HS-27A (cell line): ENCODE data around the gene RPL18.
"Not testable (repeated sequence)": the region's sequence is repeated elsewhere in the genome, so short reads cannot be mapped to it uniquely, and the experiment has no call there.

ENCODE experiments used
- DNase-seq: peaks from one replicate; pipeline ENCODE4 v3.0.0-alpha.2; 2012; ENCODE audit warnings: low read depth, missing footprints

RPL18 gene

DNA sequence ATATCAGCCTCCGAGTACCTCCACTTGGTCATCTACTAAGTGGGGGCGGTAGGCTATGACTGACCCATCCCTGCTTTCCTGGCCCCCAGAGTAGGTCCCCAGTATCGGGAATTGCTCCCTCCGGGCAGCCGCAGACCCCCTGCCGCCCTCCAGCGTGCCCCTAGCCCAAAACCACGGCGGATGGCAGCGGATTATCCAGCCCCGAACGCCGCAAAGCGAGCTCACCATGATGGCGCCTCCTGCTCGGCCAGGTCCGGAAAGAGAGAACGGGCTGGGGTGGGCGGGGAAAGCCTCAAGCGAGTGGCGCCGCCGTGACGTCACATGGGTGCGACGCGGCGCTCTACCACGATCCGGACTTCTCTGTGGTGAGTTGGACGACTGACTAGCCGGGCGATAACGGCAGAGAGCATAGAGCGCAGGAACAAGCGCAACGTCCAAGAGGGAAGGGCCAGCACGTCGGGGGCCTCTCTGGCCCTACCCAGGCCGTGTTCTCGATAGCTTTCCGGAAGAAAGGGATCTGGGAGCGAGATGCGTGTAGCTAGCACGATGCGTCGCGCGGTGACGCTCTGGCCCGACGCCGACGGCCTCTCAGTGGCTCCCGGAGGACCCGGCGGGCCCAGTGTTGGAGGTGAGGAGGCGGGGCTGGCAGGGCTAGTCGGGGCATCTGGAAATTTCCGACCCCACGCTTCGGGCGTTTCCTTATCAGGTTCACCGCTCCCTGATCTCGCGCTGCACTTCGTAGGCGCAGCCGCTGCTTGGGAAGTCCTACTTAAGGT lies at the start of gene RPL18, which contains the start of gene SPHK2:
TSS of gene RPL18 (minus strand) at position 263 of the 776 bp plus-strand sequence. CDS start at position 228, 35 bp downstream.
TSS of gene SPHK2 (plus strand) at position 591 of the 776 bp plus-strand sequence. CDS start 1,009 bp downstream, outside the sequence.
- DNase-seq, result peak; percentile 100

- no peak for DNase-seq
Observed at GRCh38 chr19:48668761-48669160, 49.8 kb upstream of the RPL18 start.

DNA sequence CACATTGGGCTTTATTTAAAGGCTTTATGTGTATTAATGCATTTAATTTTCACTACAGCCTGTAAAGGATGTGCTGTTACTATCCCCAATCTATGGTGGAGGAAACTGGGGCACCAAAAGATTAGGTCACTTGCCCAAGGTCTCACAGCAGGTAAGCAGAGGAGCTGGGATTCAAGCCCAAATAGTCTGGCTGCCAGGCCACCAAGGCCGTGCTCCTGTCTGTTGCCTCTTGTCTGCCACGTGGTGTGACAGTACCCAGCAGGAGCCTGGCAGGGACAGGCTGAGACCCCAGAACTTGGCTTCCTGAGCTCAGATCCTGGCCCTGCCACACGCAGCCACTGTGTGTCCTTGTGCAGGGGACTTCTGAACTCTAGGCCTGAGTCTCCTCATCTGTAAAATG lies 49.4 kb upstream of the RPL18 start:
- DNase-seq, result no peak

DNA sequence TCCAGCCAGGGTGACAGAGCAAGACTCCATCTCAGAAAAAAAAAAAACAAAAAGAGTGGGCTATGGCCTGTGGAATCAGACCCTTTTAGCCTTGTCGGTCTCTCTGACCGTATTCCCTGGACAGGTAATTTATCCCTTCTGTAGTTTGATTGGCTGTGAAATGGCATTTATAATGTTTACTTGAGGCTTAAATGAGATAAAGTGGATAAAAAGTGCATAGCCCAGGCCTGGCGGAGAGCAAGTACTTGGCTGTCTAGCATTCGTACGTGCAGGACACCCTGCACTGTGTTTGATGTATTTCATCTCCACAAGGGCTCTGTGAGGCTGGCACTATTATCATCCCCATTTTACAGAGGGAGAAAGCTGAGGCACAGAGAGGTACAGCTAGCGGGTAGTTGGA lies 46.8 kb upstream of the RPL18 start:
- no peak for DNase-seq

GRCh38 chr19:48664476-48664875 lies 45.5 kb upstream of the RPL18 start:
- DNase-seq, result no peak

- no peak for DNase-seq
Observed at GRCh38 chr19:48663667-48664066, 44.7 kb upstream of the RPL18 start.

GRCh38 chr19:48661711-48662090 lies 42.7 kb upstream of the RPL18 start:
- DNase-seq, result no peak

GRCh38 chr19:48660852-48661710 lies 42.1 kb upstream of the RPL18 start:
- no peak for DNase-seq

DNA sequence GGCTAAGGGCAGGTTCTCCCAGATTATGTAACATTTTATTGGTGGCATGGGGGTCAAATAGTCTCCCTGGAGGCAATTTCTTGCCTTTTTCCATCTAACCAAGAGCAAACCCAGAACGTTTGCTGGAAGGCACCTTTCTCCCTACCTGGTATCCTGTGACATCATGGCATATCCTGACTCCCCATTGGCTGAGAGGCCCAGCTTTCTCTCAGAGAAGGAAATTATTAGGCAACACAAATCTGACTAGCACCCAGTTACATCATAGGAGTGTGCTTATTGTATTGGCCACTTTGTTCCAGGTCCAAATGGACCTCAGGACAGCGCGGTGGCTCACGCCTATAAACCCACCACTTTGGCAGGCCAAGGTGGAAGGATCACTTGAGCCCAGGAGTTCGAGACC lies 40.8 kb upstream of the RPL18 start:
- no peak for DNase-seq

DNA sequence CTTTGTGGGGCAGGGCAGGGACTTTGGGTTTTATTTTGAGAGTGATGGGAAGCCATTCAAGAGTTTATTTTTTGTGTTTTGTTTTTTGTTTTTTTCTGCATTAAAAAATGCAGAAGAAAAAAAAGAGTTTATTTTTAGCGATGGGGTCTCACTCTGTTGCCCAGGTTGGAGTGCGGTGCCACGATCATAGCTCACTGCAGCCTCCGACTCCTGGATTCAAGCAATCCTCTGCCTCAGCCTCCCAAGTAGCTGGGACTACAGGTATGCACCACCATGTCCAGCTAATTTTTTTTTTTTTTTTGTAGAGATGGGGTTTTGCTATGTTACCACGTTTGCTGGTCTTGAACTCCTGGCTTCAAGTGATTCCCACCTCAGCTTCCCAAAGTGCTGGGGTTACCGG lies 39.5 kb upstream of the RPL18 start:
- no peak for DNase-seq

DNA sequence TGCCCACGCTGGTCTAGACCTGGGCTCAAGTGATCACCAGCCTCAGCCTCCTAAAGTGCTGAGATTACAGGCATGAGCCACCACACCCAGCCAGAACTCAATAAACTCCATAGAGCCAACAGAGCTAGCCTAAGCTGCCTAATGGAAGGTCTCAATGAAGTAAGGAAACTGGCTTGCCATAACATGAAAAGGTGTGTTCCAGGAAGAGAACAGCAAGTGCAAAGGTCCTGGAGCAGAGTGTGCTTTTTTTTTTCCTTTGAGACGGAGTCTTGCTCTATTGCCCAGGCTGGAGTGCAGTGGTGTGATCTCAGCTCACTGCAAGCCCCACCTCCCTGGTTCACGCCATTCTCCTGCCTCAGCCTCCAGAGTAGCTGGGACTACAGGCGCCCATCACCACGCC lies 38.9 kb upstream of the RPL18 start:
- DNase-seq, result not testable (repeated sequence)

DNA sequence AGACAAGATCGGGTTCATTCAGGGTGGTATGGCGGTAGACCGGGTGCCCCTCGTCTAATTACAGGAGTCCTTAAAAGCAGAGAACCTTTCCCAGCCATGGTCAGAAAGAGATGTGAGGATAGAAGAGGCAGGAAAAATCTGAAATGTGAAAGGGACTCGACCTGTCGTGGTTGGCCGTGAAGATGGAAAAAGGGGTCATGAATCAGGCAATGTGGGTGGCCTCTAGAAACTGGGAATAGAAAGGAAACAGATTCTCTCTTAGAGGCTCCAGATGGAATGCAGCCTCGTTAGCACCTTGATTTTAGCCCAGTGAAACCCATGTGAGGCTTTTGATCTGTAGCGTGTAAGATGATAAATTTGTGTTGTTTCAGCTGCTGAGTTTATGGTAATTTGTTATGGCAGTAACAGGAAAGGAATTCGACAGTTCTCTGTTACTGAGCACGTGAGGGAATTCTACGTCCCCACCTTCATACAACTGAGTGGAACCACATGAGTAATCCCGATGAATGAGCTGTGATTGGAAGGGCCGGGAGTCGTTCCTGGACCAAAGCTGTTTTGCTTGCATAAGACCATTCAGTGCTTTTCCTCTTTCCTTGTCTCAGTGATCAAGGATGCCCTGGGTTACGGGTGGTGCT lies 38.0 kb upstream of the RPL18 start:
- DNase-seq, result peak; percentile 78

- no peak for DNase-seq
Observed at GRCh38 chr19:48654299-48655059, 35.5 kb upstream of the RPL18 start.

DNA sequence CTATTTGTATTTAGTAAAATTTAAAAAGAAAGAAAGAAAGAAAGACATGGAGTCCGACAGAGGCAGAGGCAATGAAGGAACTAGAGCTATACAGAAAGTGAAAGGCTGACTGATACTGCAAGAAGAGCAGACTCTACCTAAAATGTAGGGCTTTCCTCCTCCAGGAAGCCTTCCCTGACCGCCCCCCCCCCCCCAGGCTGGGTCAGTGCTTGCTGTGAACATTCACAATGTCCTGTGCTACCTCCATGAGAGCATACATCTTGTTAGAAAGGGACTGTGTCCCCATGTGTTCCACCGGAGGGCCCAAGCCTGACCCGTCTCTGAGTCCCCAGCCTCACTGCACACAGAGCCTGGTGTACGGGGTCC lies 32.7 kb upstream of the RPL18 start:
- no peak for DNase-seq

DNA sequence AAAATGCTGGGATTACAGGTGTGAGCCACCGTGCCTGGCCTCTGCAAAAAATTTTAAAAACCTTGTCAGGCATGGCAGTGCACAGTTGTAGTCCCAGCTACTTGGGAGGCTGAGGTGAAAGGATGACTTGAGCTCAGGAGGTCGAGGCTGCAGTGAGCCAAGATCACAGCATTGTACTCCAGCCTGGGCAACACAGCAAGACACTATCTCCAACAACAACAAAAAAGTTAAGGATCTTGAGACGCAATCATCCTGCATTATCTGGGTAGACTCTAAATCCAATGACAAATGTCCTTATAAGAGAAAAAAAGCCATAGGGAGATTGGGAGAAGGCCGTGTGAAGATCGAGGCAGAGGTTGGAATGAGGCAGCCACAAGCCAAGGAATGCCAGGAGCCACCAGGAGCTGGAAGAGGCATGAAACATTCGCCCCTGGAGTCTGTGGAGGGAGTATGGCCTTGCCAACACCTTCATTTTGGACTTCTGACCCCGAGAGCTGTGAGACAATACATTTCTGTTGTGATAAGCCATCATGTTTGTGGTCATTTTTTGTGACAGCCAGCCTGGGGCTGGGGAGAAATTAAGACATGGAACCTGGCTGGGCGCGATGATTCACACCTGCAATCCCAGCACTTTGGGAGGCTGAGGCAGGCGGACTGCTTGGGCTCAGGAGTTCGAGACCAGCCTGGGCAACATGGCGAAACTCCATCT lies 32.1 kb upstream of the RPL18 start:
- no peak for DNase-seq

DNA sequence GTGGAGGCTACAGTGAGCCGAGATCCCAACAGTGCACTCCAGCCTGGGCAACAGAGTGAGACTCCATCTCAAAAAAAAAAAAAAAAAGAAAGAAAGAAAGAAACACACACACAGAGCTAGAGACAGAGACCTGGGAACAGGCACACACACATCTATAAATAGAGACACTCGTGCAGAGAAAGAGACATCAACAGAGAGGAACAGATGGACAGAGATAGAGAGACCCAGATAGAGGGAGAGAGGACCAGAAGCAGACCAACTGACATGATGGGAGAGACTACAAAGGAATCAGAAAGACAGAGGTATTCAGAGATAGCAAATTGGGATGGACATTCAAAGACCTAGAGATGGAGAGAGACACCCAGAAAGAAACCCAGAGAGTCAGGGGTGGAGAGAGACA lies 29.2 kb upstream of the RPL18 start:
- no peak for DNase-seq

DNA sequence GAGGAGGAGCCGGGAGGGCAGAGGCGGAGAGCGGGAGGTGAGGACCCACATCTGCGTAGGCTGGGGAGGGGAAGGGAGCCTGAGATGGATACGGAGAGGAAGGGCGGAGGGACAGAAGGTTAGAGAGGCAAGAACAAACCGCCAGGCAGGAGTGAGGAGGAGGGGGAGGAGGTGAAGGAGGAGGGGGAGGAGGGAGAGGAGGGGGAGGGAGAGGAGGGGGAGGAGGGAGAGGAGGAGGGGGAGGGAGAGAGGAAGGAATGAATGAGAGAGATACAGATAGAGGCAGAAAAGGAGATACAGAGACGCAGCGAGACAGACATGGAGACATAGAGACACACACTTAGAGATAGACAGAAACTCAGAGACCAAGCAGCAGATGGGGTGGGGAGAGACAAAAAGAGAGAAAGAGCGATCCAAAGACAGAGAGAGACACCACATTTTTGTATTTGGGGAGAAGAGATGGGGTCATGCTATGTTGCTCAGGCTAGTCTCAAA lies 27.8 kb upstream of the RPL18 start:
- no peak for DNase-seq

GRCh38 chr19:48646001-48646721 lies 27.2 kb upstream of the RPL18 start, which contains the start of gene CA11:
TSS of gene CA11 (minus strand) at chr19:48646187. CDS start at chr19:48645632, 555 bp downstream.
- peak; percentile 76 for DNase-seq

DNA sequence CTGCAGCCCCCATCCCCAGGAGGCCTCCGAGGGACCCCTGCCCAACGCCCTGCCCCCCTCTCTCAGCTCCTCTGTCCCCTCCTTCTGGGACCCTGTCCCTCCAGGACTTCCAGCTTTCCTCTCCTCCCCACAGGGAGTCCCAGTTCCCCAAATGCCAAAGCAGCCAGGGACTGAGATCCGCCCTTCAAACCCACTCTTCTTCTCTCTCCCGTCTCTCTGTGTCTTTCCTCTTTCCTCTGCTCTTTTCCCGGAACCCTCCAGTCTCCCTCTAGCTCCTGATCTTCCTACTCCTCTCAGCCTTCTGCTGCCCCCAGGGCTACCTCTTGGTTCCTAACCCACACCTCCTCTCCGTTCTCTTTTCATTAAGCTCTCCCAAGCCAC lies 26.6 kb upstream of the RPL18 start:
- no peak for DNase-seq
